Kidney glomerular epithelial cell (primary cell): ENCODE results near the gene CEBPG.

Experiments used
- DNase-seq: peaks from one replicate; lab custom pipeline; 2025; lab: John Stamatoyannopoulos, UW

Gene CEBPG

DNA sequence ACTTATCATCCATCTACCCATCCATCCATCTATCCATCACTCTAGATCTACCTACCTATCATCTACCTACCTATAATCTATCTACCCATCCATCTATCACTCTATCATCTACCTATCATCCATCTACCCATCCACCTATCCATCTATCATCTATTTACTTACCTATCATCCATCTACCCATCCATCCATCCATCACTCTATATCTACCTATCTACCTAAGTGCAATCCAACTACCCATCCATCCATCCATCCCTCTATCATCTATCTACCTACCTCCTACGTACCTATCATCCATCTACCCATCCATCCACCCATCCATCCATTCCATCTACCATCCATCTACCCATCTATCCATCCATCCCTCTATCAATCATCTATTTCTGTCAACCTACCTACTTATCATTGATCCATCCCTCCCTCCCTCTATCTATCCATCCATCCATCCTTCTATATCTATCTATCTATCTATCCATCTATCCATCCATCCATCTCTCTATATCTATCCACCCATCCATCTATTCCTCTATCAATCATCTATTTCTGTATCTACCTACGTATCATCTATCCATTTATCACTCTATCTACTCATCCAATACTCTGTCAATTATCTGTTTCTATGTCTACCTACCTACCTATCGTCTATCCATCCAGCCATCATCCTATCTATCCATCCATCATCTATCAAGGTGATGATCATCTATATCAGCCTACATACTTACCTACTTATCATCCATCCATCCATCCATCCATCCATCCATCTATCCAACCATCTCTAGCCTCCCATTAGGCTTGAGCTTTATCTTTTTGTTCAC, 49.1 kb downstream of the CEBPG start:
- DNase-seq, result no peak

- no peak for DNase-seq
These were observed 50.7 kb downstream of the CEBPG start for GRCh38 chr19:33424181-33424580.

DNA sequence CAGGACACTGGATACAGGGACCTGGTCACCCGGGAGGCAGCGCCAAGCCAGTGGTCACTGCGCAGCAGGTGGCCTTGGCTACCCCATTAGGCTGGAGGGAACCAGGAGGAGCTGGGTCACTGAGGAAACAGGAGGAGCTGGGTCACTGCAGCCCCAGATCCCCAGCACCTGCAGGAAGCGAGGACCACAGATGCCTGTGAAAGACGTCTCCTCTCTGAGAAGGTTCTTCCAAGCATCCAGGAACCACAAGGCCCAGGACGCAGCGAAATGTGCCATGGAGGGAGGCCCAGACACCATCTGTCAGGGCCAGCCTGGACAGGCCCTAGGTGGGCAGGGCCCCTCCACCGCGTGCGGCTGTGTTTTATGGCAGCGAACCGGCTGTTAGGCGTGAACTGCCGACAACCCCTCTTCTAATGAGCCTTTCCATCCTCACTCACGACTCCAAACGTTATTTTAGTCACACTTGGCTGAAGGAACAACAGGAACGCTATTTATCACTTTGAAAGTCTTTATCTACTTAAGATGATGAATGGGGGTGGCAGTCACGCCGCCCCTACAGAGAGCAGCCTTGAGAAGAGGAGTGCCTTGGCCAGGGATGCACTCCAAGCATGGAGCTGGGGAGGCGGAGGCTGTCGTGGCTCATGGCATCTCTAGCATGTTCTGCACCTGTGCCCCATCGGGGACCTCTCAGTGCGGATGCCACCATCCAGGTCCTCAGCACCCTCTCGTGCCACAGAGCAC, 53.3 kb downstream of the CEBPG start:
- no peak for DNase-seq

DNA sequence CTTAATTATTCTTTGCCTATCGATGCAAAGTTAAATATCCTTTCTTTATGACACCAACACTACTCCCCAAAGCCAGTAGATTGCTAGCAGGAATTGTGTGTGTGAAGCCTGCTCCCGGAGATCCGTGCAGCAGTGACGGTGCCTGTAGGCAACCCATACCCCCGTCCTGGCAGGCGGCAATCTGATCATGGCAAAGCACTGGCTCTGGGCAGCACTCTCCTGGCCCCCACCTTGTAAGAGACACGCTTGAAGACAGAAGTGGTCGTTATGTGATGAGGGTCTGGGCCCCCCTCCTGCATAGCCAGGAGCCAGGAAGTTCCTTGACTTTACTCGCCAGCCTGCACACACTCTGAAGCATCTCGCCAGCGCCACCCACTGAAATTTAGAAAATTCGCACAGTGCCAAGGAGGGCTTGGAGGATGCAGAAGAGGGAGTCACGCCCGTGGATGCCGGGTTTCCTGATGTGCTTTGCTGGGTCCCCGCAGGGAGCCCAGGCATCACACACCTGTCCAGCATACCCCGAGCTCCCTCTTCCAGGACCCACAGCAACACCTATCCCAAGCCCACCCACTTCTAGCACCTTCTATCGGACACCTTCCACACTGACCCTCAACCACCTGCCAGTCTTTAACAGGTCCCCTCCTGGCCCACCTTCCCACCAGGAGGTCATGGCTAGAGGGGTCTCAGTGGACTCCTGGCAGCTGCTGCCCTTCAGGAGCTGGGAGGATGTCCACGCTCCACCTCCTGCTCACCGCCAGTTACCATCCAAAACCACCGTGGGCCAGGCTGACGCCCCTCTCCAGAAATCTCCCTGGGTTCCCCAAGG, 54.5 kb downstream of the CEBPG start:
- DNase-seq, result no peak

DNA sequence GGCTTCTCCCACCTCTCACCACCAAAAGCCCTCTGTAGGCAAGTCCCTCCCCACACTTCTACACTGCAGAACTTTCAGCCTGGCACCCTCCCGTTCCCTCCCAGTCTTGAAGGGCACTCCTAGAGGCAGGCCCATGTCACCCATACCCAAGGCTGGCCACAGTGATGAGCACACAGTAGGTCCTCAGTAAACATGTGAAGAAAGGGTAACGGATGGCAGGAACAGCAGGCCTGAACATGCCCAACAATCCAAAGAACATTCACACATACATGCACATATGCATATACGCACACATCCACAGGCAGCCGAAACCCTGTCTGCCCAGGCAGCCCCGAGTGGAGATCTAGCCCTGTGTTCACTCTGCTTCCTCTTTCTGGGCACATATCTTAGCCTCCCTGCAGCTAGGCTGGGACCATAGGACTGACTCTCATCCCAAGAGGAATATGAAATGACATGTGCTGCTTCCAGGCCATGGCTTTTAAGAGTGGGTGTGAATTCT, 55.2 kb downstream of the CEBPG start:
- no peak for DNase-seq

GRCh38 chr19:33429891-33430673, 56.6 kb downstream of the CEBPG start:
- no peak for DNase-seq

GRCh38 chr19:33430674-33431277, 57.3 kb downstream of the CEBPG start:
- DNase-seq, result peak; percentile 23

GRCh38 chr19:33432015-33432414, 58.5 kb downstream of the CEBPG start:
- DNase-seq, result no peak
